PFSK-1 (cell line): ENCODE data around the gene MRPS26.

ENCODE experiments used
- FOXP2 ChIP-seq: optimal IDR thresholded peaks from 2 replicates; pipeline ENCODE3; 2011; ENCODE audit warnings: borderline replicate concordance, control low read depth, inconsistent platforms; ENCODE audit not compliant: insufficient read depth; ENCODE audit errors: extremely low read length, extremely low read depth
- POLR2AphosphoS5 ChIP-seq: IDR thresholded peaks from 2 replicates; pipeline ENCODE4 v1.6.1; 2012; ENCODE audit warnings: low read depth, mild to moderate bottlenecking, control low read depth, low read length, moderate library complexity
- TAF1 ChIP-seq: IDR thresholded peaks from 2 replicates; pipeline ENCODE4 v1.6.1; 2012; ENCODE audit warnings: low read length, control low read depth, borderline replicate concordance; ENCODE audit not compliant: insufficient read depth
- TF ChIP-seq, protein P1 (sequence below), 2 experiments: IDR thresholded peaks; 2 replicates each; pipeline versions ENCODE4 v1.6.1 to v1.8.0; 2011 to 2012; ENCODE audit warnings: low read depth in 2 of 2, low read length in 2 of 2, control low read depth in 1 of 2, inconsistent platforms in 1 of 2, mild to moderate bottlenecking in 1 of 2, moderate library complexity in 1 of 2; ENCODE audit not compliant: insufficient read depth in 1 of 2

GRCh38 chr20:3085571-3086072 lies 39.8 kb downstream of the MRPS26 start:
- TF ChIP-seq POLR2AphosphoS5: no peak
- TF ChIP-seq, protein P1, sequence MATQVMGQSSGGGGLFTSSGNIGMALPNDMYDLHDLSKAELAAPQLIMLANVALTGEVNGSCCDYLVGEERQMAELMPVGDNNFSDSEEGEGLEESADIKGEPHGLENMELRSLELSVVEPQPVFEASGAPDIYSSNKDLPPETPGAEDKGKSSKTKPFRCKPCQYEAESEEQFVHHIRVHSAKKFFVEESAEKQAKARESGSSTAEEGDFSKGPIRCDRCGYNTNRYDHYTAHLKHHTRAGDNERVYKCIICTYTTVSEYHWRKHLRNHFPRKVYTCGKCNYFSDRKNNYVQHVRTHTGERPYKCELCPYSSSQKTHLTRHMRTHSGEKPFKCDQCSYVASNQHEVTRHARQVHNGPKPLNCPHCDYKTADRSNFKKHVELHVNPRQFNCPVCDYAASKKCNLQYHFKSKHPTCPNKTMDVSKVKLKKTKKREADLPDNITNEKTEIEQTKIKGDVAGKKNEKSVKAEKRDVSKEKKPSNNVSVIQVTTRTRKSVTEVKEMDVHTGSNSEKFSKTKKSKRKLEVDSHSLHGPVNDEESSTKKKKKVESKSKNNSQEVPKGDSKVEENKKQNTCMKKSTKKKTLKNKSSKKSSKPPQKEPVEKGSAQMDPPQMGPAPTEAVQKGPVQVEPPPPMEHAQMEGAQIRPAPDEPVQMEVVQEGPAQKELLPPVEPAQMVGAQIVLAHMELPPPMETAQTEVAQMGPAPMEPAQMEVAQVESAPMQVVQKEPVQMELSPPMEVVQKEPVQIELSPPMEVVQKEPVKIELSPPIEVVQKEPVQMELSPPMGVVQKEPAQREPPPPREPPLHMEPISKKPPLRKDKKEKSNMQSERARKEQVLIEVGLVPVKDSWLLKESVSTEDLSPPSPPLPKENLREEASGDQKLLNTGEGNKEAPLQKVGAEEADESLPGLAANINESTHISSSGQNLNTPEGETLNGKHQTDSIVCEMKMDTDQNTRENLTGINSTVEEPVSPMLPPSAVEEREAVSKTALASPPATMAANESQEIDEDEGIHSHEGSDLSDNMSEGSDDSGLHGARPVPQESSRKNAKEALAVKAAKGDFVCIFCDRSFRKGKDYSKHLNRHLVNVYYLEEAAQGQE (IDR thresholded peaks at IDR 0.05; ENCODE audit: insufficient read depth in 1 of 2, low read depth in 2 of 2, low read length in 2 of 2): no peak
- no peak for TF ChIP-seq FOXP2
- TF ChIP-seq TAF1: no peak
